PFSK-1 (cell line): ENCODE results near the gene ATM.

Source experiments
- POLR2AphosphoS5 ChIP-seq: IDR thresholded peaks from 2 replicates; pipeline ENCODE4 v1.6.1; 2012; ENCODE audit warnings: low read depth, mild to moderate bottlenecking, control low read depth, low read length, moderate library complexity
- REST ChIP-seq, 2 experiments: IDR thresholded peaks; 2 replicates each; pipeline versions ENCODE4 v1.6.1 to v1.8.0; 2011 to 2012; ENCODE audit warnings: low read depth in 2 of 2, low read length in 2 of 2, control low read depth in 1 of 2, inconsistent platforms in 1 of 2, mild to moderate bottlenecking in 1 of 2, moderate library complexity in 1 of 2; ENCODE audit not compliant: insufficient read depth in 1 of 2
- SIN3A ChIP-seq: IDR thresholded peaks from 2 replicates; pipeline ENCODE4 v1.6.1; 2012; ENCODE audit warnings: mild to moderate bottlenecking, low read length, moderate library complexity, borderline replicate concordance; ENCODE audit not compliant: insufficient read depth
- TAF1 ChIP-seq: IDR thresholded peaks from 2 replicates; pipeline ENCODE4 v1.6.1; 2012; ENCODE audit warnings: low read length, control low read depth, borderline replicate concordance; ENCODE audit not compliant: insufficient read depth

GRCh38 chr11:108364159-108364558 lies 141.3 kb downstream of the ATM start:
- TF ChIP-seq SIN3A (no peak), REST (IDR thresholded peaks at IDR 0.05; ENCODE audit: insufficient read depth in 1 of 2, low read depth in 2 of 2, low read length in 2 of 2) (no peak), TAF1 (no peak), POLR2AphosphoS5 (no peak)
